DOHH2 (cell line): ENCODE results near the gene ARHGEF12.

Experiments
- EZH2phosphoT487 ChIP-seq: fragments of 200-600 bp; sonication (generic); IDR thresholded peaks from 2 replicates; pipeline ENCODE4 v1.6.1; 2017; ENCODE audit warnings: borderline replicate concordance, mild to moderate bottlenecking, antibody characterized with exemption, low read length, moderate library complexity, mixed read lengths
- TF ChIP-seq, protein P1 (sequence below): fragments of 200-600 bp; sonication (generic); IDR thresholded peaks from one replicate; pipeline ENCODE4 v1.5.1; 2014; ENCODE audit warnings: antibody characterized with exemption, mild to moderate bottlenecking, low read depth, low read length; ENCODE audit not compliant: poor library complexity, severe bottlenecking

DNA sequence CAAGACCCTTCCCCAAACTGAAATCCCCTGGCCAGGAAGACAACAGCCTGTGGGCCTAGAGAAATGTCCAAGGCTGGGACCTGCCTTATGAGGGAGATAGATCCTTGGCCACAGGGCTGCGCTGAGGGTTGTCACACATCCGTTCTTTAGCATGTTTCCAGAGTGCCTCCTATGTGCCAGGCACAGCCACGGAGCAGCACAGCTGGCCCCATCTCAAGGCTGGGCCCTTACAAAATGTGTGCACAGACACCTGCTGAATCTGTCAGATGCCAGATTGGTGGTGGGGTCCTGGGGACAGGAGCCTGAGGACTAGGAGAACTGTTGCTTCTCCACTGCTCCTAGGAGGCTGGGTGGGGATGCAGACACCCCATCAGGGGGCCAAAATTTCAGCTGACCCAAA, 186.5 kb downstream of the ARHGEF12 start:
- TF ChIP-seq, protein P1, sequence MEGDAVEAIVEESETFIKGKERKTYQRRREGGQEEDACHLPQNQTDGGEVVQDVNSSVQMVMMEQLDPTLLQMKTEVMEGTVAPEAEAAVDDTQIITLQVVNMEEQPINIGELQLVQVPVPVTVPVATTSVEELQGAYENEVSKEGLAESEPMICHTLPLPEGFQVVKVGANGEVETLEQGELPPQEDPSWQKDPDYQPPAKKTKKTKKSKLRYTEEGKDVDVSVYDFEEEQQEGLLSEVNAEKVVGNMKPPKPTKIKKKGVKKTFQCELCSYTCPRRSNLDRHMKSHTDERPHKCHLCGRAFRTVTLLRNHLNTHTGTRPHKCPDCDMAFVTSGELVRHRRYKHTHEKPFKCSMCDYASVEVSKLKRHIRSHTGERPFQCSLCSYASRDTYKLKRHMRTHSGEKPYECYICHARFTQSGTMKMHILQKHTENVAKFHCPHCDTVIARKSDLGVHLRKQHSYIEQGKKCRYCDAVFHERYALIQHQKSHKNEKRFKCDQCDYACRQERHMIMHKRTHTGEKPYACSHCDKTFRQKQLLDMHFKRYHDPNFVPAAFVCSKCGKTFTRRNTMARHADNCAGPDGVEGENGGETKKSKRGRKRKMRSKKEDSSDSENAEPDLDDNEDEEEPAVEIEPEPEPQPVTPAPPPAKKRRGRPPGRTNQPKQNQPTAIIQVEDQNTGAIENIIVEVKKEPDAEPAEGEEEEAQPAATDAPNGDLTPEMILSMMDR, result no peak
- TF ChIP-seq EZH2phosphoT487, result no peak
